Measurements from ENCODE around the gene STK10. TPM values are rescaled to one million over a fixed set of nuclear protein-coding genes. Genes with fewer than 3 reads are reported as not detected.

The STK10 gene
- polyA plus RNA-seq, 3 donors = 12.7 to 22.4 (median 15.7) TPM

DNA sequence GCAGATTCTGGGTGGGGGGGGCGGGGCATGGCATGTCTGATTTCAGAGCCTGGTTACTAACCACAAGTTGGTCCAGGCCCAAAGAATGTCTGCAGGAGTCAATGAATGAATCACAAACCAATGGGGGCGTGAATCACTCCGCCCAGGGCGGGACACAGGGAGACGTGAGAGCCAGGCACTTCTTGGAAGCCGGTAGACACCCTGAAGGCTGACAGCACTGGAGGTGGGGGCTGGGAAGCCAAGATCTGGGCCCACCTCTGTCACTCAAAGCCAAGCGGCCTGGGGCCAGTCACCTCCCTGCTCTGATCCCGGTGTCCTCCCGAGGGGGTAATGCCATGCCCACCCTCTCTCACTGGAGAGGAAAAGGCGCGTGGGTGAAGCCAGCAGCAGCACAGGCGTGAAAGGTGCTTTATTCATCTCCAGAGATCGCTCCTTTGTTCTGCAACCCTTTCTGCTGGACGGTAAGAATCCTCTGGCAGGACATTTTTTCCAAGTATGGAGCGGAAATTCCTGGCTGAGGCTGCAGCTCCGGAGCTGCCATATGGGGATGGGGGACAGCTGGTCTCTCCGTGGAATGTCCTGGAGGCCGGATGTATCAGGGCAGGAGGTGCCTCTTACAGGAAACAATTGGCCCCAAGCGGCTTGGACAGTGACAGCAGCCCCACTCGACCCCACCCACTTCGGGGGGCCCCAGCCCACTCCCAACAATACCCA is 85.0 kb downstream of the STK10 start:
- peak in 8 of 11 donors; percentile 56 to 80 (median 74) for DNase-seq (ENCODE audit: extremely low read depth in 1 of 11, low read depth in 9 of 11, low spot score in 4 of 11)

DNA sequence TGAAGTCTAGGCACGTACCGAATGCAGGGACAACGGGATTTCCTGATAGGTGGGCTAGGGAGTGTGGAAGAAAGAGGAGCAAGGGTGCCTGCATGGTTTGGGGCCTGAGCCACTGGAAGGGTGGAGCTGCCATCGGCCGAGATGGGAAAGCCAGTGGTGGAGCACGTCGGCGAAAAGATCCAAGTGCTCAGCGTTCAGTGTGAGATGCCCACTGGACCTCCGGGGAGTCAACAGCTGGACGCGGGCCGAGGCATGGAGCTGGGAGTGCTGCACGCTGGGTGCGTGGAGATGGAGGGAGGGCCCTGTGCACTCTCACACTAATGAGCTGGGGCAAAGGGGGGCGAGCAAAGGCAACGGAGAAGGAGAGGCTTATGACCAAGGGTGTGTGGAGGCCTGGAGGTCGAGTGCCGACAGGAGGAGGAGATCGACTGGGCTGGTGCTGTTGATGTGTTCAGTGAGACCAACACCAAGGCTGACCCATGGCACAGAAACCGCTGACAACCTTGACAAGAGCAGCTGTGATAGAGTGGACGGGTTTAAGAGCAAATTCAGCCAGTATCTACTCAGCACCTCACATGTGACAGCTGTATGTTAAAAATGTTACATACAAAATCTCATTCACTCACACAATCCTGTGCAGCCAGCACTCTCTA is 85.7 kb downstream of the STK10 start:
- no peak for DNase-seq (ENCODE audit: extremely low read depth in 1 of 11, low read depth in 9 of 11, low spot score in 4 of 11)

DNA sequence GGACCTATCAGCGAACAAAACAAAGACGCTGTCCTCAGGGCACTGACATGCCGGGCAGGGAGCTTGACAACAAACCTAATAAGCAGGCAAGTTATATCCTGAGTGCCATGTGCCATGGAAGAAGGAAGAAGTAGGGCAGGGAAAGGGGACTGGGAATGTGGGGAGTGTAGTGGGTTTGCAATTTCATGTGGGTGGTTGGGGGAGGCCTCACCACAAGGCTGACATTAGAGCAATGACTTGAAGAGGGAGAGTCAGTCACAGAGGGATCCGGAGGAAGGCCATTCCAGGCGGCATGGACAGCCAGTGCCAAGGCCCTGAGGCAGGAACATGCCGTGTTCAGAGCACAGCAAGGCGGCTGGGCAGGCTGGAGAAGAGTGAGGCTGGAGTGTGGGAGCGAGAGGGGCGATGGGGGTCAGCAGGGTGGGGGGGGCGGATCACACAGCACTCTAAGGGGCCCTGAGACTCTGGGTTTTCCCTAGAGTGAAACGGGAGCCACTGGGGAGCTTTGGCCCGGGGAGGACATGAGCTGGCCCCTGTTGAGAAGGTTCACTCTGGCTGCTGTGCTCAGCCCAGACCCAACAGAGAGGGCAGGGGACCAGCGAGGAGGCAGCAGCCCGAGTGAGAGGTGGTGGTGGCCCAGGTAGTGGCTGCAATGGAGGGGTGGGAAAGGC is 86.3 kb downstream of the STK10 start:
- no peak for DNase-seq (ENCODE audit: extremely low read depth in 1 of 11, low read depth in 9 of 11, low spot score in 4 of 11)

DNA sequence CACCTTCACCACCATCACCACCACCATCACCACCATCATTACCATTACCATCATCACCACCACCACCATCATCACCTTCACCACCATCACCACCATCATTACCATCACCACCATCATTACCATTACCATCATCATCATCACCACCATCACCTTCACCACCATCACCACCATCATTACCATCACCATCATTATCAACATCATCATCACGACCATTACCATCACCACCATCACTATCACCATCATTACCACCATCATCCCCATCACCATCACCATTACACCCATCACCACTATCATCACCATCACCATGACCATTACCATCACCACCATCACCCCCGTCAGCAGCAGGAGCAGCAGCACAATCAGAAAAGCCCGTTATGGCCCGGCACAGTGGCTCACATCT is 89.1 kb downstream of the STK10 start:
- DNase-seq (ENCODE audit: extremely low read depth in 1 of 11, low read depth in 9 of 11, low spot score in 4 of 11) = no peak

DNA sequence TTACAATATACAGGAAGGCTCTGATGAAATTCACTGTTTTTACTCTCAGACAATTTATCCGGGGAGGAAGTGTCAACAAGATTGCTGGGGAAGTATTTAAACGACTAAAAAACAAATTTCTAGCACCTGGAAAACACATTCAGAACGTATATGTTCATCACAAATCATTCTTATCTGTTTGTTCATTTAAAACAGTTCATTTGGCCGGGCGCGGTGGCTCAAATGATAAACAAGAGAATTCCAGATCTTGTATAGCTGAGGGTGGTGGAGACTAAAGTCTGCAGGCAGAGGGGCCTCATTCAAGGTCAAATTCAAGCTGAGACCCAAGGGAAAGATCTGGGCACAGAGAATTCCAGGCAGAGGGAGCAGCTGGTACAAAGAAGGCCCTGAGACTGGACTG is 90.0 kb downstream of the STK10 start:
- no peak for DNase-seq (ENCODE audit: extremely low read depth in 1 of 11, low read depth in 9 of 11, low spot score in 4 of 11)

DNA sequence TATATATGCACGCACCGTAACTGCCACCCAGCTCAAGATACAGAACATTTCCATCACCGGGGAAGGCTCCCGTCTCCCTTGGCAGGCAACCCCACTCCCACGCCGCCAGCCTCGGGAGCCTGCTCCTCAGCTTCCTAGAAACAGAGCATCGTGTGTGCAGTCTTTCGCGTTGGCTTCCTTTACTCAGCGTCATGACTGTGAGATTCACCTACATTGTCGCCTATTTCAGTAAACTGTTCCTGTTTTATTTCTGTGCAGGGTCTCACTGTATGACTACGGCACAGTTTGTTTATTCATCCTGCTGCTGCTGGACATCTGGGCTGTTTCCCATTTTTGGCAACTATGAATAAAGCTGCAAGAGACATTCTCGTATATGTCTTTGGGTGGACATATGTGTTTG is 90.7 kb downstream of the STK10 start:
- peak in 1 of 11 donors; percentile 45 for DNase-seq (ENCODE audit: extremely low read depth in 1 of 11, low read depth in 9 of 11, low spot score in 4 of 11)

DNA sequence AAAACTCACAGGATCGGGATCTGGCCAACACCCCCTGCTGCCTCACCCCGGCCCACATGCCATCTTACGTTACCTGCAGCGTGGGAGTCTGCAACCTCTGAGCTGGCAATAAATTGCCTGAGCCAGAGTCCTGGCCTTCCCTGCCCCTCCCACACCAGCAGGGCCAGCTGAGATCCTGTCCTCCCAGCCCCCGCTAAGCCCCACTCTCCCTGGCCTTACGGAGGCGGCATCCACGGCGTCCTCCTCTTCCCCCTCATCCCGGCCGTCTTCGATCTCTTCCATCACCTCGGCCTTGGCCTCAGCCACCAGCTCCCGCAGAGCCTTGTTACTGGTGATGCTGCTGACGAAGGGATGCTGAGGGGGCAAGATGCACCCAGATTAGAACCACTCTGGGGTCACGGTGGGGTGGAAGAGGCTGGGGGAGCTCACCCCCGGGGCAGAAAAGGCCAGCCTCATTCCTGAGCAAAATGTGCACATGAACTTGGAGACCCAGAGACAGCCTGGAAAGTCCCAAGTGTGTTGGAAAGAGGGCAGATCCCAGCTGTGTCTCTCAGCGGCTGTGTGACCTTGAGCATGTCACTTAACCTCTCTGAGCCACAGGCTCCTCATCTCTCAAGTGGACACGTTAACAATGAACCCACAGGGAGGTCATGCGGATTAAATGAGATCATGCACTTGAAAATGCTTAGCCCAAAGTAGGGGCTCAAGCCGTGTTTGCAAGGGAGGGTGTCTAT is 91.7 kb downstream of the STK10 start:
- DNase-seq (ENCODE audit: extremely low read depth in 1 of 11, low read depth in 9 of 11, low spot score in 4 of 11) = peak in 1 of 11 donors; percentile 45

DNA sequence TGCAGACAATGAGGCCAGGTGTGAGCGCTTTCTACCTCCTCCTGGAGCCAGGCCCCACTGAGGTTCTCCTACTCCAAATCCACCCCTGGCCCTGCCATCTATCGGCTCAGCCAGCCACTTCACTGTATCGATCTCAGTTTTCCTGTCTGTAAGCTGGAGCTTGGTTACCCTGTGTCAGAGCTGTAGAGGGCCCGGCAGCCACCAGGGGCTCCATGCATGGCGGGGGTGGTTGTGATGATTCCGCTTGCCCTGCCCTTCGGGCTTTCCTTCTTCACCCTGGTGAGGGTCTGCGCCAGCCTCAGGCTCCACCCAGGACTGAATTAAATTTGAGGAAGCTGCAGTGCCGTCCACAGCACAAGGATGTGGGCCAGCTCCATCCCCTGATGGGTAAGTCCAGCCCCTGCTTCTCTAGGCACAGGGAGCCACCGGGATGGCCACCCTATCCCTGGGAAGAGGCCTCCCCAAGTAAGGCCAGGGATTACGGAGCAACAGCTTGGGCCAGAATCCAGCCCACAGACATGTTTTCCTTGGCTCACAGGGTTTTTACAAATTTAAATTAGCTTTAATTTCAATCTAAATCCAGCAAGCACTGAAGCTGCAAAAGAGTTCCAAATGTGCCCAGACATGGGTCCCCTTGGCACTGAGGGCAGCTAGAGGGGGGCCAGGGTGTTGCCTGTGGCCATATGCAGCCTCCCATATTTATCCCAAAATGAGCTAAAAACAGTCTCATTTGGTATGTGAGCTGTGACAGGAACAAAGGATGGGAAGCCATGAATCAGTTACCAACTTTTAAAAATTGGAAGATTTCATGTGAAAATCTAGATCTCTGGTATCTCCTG is 92.4 kb downstream of the STK10 start:
- no peak for DNase-seq (ENCODE audit: extremely low read depth in 1 of 11, low read depth in 9 of 11, low spot score in 4 of 11)

DNA sequence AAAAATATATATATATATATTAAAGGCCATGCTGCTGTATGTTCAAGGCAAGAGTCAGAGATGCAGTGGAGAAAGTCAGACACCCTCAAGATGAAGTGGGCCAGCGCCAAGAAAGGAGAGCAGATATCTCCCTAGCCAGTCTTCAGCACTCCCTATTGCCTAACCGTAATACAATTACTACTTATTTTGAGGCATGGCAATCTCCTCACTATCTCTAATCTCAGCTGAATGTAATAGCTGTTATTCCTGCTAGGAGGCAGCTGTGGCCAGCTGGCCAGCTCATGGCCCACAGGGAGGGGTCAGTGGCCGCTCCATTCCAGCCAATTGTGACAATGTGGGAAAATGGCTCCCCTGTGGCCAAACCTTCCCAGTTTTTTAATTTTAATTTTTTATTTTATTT is 94.1 kb downstream of the STK10 start:
- DNase-seq (ENCODE audit: extremely low read depth in 1 of 11, low read depth in 9 of 11, low spot score in 4 of 11) = no peak

DNA sequence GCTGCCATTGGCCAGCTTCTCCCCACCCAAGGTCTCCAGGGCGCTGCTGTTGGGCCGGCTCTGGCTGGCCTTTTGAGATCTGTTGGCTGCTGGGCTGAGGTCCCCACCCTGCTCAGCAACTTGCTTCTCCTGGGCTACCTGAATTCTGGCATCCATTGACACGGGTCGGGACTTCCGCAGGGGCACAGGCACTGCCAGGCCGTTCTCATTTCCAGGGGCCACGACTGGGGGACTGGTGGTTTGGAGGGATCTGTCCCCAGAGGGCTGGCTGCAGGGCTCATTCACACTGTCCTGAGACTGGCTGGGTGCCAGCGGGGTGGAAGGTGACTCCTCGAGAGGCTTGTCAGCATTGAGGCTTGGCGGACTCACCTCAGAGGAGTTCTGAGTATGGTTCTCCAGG is 94.5 kb downstream of the STK10 start:
- no peak for DNase-seq (ENCODE audit: extremely low read depth in 1 of 11, low read depth in 9 of 11, low spot score in 4 of 11)

DNA sequence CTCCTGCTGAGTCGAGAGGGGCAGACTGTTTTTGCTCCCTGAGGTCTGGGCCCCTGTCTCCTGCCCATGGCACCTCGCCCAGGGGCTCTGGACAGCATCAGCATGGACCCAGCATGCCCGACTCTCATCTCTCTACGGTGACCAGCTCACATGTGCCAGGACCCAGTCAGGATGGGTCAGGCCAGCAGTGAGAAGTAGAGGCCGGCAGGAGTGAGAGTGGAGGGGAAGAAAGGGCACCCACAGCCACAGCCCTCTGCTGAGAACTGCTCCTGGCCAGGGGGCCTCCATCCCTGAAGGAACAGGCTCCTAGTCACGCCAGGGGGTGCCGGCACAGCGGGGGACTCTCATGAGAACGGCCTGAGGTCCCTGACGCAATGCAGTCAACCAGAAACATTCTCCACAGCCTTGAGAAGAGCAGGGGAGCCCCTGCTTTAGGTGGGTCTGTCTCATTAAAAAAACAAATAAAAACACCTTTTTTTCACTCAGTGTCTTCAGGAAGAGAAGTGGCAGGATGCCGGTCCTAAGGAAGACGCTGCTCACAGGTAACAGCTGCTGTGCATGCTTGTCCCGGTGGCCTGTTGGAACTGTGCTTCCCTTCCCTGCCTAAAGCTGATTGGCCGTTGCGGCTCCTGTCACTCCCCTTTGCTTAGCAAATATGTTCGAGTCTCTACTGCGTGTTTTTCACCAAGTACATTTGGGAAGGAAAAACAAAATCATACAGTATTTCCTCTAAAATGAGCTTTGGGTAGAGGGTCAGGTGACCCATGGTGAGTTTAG is 95.9 kb downstream of the STK10 start:
- DNase-seq (ENCODE audit: extremely low read depth in 1 of 11, low read depth in 9 of 11, low spot score in 4 of 11) = no peak

DNA sequence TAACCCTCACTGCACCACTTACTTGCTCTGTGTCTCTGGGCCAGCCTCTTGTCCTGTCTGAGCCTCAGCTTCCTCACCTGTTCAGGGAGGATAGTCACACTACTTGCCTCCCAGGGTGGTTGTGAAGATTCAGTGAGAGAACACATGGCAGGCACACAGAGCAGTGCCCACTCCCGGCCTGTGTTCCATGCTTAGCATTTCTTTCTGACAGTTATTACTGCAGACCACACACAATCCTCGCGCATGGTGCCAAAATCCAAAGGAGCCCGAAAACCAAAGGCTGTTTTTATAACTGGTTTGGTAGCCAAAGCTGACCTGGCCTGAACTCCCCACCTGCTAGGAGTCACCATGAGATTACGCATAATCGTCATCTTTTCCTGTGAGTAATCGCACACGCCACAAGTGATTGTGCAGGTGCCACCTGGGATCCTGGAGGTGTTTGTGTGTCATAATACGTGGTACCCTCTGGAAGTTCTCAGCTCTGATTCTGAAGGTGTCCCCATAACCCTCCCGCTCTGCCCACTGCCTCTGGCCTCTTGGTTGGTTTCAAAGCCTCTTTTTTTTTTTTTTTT is 97.0 kb downstream of the STK10 start:
- DNase-seq (ENCODE audit: extremely low read depth in 1 of 11, low read depth in 9 of 11, low spot score in 4 of 11) = no peak

DNA sequence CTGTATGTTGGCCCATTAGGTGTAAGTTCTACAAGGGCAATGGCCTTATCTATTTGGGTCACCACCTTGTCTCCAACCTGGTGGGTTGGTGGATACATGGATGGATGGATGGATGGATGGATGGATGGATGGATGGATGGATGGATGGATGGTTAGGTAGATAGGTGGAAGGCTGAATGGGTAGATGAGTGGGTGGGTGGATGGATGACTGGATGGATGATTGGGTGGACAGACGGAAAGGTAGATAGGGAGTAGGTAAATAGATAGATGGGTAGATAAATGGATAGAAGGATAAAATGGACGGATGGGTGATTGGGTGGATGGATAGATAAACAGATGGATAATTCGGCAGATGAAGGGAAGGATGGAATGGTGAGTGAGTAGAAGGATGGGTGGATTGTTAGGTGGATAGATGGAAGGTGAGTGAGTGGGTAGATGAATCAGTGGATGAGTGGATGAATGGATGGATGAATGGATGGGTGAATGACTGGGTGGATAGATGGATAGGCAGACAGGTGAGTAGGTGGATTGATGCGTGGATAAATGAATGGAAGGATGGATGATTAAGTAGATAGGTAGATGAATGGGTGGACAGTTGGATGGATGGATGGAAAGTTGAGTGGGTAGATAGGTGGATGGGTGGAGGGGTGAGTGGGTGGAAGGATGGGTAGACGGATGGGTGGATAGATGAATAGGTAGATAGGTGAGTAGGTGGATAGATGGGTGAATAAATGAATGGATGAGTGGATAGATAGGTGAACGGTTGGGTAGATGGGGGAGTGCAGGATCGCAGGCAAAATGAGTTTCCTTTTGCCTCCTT is 98.5 kb downstream of the STK10 start:
- DNase-seq (ENCODE audit: extremely low read depth in 1 of 11, low read depth in 9 of 11, low spot score in 4 of 11) = no peak

DNA sequence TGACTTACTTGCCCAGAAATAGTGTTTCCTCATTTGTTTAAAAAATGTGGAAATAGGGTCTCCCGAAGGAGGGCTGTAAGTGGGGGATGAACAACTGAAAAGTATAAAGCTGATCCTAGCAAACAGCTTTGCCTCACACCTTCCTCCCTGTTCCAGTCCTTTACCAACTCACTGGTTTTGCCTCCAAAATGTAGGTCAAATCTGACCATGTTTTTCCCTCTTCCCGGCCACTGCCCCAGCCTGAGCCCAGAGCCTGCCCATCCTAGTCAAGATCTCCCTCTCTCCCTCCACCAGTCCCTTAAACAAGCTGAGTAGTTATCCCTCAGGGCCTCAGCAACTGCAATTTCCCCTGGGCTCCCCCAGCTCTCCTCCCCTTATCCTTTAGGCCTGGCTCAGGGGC is 99.2 kb downstream of the STK10 start:
- DNase-seq (ENCODE audit: extremely low read depth in 1 of 11, low read depth in 9 of 11, low spot score in 4 of 11) = no peak

DNA sequence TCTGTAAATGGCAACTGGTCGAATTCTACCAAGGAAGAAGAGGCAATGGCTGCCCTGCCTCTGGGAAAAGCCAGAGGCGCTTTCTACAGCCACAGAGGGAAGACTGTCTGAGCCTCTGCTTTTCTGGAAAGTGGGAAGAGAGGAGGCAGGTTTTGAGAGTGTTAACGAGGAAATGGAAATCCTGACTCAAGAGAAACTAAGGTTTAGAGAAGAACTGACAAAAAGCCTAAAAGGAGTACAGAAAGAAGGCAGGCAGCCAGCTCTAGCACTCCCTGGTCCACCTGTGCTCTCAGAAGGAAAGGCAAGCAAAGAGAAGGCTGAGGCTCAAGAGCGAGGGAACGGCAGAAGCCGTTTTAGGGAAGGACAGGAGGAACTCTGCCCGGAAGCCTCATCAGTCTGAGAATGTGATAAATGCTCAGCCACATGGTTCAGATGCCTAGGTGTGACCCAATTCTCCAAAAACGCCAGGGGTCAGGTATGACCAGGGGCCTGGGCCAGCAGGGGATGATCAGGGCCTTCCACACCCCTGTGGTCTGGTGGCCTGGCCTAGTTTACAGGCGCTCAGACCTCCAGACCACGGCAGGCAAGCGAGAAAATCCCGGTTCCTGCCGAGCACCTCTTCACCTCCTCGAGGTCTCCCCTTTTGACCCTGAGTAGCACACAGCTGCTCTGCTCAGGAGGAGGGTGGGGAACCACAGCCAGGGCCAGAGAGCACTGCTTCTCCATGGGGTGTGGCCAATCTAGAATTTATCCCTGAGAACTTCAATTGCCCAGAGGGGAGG is 101.6 kb downstream of the STK10 start:
- DNase-seq (ENCODE audit: extremely low read depth in 1 of 11, low read depth in 9 of 11, low spot score in 4 of 11) = no peak

DNA sequence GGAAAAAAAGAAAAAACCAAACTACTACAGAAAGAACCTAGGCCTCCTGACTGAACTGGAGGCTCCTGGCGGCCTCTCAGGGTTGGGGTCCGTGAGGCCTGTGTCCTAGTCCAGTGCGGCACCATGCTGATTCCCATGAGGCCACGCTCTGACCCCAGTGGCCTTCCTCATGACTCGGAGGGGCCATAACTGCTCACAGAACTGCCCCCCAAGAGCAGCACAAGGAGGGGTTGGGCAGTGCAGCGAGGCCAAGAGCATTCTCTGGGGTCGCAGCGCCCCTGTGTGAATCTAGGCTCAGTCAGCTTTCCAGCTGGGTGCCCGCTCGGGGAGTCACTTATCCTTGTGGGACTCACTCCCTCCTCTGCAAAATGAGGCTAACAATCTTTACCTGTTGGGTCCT is 102.3 kb downstream of the STK10 start:
- no peak for DNase-seq (ENCODE audit: extremely low read depth in 1 of 11, low read depth in 9 of 11, low spot score in 4 of 11)
